Limb (tissue), 2 donors: ENCODE results near the gene AGPAT3.
"Not testable (repeated sequence)": the region's sequence is repeated elsewhere in the genome, so short reads cannot be mapped to it uniquely, and the experiment has no call there.

Experiments
- DNase-seq, 2 donors: peaks; one replicate each; pipeline ENCODE4 v3.0.0-alpha.2; 2016; ENCODE audit errors: extremely low spot score in 2 of 2

The AGPAT3 gene

DNA sequence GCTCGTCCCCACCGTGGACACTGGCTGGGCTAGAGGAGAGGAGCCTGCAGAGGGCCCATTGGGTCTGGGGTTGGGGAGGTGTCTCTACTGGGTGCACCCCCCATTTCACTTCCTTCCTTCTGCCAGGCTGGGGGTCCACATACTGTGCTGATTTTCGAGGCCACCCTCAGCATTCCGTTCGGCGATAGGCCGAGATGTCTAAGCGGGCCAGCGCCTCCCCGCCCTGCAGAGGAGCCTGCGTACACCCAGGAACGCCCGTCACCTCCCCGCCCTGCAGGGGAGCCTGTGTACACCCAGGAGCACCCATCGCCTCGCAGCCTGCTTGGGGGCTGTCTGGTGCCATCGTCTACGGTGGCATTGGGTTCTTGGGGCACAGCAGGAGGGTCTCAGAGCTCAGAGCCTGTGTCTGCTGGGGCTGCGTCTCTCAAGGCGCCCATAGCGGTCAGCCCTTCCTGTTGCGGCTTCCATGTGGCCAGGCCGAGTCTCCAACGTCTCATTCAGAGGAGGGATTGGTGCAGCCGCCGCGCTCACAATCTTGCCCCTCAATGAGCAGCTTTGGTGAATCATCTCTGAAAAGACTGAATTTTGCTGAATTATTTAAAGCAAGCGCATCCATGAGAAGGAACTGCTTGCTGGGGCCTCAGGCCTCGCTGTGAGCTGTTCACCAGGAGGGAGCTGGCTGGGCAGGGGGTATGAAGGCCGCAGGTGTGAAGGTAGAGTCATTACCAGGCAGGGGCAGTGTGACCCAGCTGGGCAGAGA lies 30.7 kb upstream of the AGPAT3 start:
- no peak for DNase-seq

DNA sequence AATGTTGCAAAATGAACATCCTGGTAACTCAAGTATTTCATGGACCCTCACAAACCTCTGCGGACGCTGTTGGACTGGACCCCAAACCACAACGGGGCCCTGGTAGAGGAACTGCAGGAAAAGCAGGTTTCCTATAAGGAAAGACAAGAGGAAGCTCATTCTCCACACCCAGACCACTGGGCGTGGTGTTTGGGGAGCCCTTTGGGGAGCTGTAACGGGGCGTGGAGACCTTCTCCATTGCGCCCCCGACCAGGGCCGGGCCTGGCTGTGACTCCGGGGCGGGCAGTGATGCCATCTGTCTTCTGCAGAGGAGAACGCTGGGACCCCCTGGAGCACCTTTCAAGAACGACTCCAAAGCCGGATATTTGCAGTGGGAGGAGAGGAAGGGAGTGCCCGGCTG lies 30.0 kb upstream of the AGPAT3 start:
- no peak for DNase-seq

- no peak for DNase-seq
Observed at GRCh38 chr21:43835861-43836260, 29.2 kb upstream of the AGPAT3 start.

DNA sequence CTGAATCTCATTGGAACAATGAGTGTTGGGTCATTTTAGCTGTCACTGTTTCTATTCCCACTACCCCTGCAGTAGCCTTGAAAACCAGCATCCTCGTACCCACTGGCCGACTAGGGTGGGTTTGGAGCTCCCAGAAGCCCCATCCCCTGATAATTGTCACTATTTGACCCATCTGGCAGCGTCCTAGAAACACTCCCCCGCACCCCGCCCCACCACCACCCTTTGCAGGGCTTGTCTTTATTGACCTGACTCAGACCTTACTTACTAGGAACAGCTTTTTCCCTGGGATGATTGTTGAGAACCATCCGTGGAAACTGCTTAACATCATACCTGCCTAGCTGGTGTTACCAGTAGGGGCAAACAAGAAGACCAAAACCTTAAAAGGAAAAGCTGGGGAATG lies 28.4 kb upstream of the AGPAT3 start:
- DNase-seq = no peak

- no peak for DNase-seq
Observed at GRCh38 chr21:43840259-43840658, 24.8 kb upstream of the AGPAT3 start.

DNA sequence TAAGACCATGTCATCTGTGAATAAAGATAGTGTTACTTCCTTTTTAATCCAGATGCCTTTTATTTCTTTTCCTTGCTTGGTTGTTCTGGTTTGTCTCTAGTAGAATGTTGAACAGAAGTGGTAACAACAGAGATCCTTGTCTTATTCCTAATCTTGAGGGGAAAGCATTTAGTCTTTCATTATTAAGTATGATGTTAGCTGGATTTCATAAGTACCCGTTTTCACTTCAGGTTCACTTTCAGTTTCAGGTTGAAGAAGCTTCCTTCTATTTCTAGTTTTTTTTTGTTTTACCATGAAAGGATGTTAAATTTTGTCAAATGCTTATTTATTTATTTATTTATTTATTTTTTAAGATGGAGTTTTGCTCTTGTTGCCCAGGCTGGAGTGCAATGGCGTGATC lies 22.3 kb upstream of the AGPAT3 start:
- no peak for DNase-seq

DNA sequence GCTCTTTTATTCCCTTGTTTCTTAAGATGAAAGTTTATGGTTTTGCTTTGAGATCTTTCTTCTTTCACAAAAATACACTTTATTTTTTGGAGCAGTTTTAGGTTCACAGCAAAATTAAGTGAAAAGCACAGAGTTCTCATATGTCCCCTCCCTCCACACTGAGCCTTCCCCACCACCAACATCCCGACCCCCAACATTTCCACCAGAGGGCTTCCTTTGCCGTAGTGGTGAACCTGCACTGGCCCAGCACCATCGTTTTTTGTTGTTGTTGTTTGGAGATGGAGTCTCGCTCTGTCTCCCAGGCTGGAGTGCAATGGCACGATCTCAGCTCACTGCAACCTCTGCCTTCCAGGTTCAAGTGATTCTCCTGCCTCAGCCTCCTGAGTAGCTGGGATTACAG lies 20.1 kb upstream of the AGPAT3 start:
- not testable (repeated sequence) for DNase-seq

DNA sequence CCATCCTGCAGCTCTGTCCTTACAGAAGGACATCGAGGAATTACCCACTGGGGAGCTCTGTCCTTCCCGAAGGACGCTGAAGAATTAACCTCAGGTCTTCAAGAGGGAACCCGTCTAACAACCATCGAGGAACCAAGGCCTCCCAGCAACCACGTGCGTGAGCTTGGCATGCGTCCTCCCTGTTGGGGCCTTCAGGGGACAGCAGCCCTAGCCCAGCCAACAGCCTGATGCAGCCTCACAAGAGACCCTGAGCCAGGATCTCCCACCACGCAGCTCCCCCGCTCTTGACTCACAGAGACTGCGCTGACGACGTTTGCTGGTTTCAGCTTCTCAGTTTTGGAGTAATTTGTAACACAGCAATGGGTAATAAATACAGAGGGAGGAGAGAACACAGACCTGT lies 19.6 kb upstream of the AGPAT3 start:
- no peak for DNase-seq

DNA sequence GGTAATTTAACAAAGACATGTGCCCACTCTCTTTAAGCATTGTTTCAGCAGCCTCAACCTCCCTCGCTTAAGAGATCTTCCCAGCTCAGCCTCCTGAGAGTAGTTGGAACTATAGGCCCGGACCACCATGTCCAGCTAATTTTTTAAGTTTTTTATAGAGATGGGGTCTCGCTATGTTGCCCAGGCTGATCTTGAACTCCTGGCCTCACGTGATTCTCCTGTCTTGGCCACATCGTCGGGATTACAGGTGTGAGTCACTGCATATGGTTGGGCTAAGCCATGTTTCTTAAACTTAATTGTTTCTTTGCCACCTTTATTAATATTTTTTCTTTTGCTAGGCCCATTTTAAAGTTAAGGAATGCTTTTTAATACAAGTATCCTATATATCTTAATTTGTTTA lies 18.6 kb upstream of the AGPAT3 start:
- DNase-seq = no peak

- no peak for DNase-seq
Observed at GRCh38 chr21:43847301-43847700, 17.7 kb upstream of the AGPAT3 start.

GRCh38 chr21:43848771-43849170 lies 16.3 kb upstream of the AGPAT3 start:
- no peak for DNase-seq

DNA sequence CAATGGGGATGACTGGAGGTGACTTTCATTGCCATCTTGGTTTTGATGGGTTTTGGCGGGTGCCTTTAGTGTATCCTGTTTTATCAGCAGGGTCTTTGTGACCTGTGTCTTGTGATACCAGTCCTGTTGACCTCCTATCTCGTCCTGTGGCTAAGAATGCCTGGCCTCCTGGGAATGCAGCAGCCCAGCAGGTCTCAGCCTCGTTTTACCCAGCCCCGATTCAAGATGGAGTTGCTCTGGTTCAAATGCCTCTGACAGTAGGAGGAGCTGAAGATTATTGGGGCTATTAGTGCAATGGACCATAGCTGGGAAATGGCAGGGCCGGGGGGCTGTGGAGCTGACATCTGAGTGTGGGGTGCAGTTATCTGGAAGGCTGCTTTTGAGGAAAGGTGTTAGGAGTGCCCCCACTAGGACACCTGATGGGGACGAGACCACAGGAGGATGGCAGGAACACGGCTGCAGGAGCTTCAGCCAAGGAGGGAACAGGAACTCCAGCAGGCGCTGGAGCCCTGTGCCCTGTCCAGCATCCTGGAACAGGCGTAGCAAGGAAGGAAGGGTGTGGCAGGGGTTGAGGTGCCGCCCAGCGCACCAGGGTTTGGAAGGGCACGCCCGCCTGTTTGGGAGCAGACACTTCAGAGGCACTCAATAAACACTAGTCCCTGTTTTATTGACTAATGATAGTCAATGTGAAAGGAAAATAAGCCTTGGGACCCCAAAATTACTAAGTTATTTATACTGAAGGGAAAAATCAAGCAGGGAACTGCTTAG lies 15.3 kb upstream of the AGPAT3 start:
- DNase-seq = no peak

DNA sequence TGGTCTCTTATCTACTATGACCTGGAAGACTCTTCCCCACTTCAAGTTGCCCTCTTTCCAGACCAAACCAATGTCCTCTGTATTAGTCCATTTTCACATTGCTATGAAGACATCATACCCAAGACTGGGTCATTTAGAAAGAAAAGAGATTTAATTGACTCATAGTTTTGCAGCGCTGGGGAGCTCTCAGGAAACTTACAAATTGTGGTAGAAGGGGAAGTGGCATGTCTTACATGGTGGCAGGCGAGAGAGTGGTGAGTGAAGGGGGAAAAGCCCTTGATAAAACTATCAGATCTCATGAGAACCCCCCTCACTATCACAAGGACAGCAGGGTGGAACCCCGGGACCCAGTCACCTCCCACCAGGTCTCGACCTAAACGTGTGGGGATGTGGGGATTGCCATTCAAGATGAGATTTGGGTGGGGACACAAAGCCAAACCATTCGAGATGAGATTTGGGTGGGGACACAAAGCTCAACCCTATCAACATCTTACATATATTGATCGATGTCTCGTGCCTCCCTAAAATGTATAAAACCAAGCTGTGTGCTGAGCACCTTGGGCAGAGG lies 14.2 kb upstream of the AGPAT3 start:
- DNase-seq = no peak

DNA sequence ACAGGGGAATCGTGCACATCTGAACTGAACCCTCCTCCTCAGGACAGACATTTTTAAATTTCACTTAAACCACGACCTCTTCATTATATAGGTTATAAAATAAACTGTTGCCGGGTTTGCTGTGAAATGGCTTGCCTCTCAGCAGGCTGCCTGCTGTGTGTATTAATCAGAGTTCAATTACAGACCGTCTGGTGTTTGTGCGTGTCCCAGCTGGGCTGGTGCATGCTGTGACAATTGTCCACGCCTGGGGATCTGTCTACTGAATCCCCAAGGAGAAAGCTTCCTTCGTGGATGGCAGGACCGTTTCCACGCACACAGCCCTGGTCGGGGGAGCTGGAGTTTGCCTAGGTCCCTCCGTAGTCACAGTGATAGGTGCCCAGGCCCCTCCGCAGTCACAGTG lies 13.4 kb upstream of the AGPAT3 start:
- no peak for DNase-seq

GRCh38 chr21:43853851-43854772 lies 10.9 kb upstream of the AGPAT3 start:
- DNase-seq = no peak

DNA sequence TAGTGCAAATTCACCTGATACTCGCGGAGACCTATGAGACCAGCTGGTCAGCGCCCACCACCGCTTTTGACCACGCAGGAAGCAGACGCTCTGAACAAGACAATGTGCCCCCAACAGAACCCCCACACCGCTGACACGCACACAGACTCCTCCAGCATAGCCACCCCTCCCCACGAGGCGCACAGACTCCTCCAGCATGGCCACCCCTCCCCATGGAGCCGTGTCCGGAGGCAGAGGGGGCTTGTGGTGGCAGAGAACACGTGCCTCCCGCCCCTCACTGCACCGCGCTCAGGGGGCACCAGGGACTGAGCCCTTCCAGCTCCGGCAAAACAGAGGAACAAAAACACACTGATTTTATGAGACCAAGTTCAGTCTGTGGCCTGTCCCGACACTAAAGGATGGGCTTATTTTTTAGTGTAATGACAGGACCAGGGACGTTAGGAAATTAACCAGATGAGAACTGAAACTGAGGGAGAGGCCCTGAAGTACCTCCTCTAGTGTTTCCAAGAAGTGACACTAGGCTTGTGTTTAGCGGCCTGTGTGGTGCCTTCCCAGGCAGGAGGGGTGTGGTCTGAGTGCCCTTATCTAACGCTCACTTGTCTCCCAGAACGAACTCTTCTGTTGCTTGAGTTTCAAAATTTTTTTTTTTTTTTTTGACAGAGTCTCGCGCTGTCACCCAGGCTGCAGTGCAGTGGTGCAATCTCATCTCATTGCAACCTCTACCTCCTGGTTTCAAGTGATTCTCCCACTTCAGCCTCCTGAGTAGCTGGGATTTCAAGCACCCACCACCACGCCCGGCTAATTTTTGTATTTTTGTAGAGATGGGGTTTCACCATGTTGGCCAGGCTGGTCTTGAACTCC lies 10.0 kb upstream of the AGPAT3 start:
- no peak for DNase-seq

DNA sequence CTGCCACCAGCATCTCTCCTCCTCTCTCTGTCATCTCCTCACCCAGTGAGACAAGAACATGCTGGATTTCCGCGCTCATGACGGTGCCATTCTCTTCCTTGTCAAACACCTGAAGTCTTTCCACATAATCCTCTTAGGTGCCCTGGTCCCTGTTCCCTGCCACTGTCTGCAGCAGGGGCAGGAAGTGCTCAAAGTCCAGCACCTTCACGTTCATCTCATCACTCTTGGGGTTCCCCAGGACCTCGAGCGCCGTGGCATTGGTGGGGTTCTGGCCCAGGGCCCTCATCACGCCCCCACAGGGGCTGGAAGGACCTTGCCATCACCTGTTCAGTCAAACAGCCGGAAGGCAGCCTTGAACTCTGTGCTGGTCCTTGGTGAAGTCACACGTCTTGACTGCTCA lies 9.1 kb upstream of the AGPAT3 start:
- DNase-seq = no peak

DNA sequence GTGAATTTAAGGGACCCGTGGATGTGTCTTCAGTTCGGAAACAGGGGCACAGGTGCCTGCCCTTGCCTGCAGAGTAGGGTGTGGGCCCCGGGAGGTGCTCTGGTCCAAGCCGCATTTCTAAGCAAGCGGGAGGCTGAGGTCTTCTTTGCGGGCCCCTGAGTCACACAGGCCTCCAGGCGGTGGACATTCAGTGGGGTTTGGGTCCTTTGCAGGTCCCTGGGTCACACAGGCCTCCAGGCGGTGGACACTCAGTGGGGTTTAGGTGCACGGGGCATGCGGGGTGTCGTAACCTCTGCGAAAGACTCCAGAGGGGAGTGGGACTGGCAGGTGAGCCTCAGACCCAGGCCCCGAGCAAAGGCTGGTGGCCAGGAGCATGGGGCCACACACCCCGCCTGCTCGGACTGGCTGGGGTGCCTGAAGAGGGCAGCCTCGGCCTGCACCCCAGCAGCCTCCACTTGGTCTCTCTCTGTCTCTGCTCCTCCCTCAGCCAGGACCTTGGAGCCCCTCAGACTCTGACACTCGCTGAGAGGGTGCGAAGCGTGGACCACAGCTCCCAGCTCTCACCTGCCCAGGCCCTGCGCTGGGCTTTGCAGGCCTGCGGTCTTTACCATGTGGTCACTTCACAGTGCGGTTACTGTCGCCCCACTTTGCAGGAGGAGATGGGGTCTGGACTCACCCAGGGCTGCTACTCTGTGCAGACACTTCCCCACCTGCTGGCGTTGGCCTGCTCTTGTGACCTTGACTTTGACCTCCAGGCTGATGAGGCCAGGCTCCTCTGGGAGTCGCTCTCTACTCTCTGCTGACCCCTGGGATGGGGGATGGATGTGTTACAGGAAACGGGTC lies 6.0 kb upstream of the AGPAT3 start:
- DNase-seq = no peak

- no peak for DNase-seq
Observed at GRCh38 chr21:43859747-43860214, 5.2 kb upstream of the AGPAT3 start.

GRCh38 chr21:43861706-43862105 lies 3.3 kb upstream of the AGPAT3 start:
- no peak for DNase-seq
